ENCODE data around the gene CLDND1. TPM values are rescaled to one million over a fixed set of nuclear protein-coding genes. Genes with fewer than 3 reads are reported as not detected.

The CLDND1 gene
- total RNA-seq, 1 donor from 2014 or later, result 167 TPM

GRCh38 chr3:98519351-98519750 is 3.4 kb downstream of the CLDND1 start:
- DNase-seq (ENCODE audit: low read depth), result no peak
- no peak overlapping the region for H3K4me3 ChIP-seq (ENCODE audit: low read depth, low read length)
- no peak for TF ChIP-seq CTCF (conservative IDR thresholded peaks at IDR 0.05; ENCODE audit: low read depth, low read length)

- H3K4me3 ChIP-seq (ENCODE audit: low read depth, low read length), result no peak overlapping the region
- TF ChIP-seq CTCF (conservative IDR thresholded peaks at IDR 0.05; ENCODE audit: low read depth, low read length), result no peak
- no peak for DNase-seq (ENCODE audit: low read depth)
Measured at GRCh38 chr3:98518816-98519215, 3.9 kb downstream of the CLDND1 start.

- TF ChIP-seq CTCF (conservative IDR thresholded peaks at IDR 0.05; ENCODE audit: low read depth, low read length), result no peak
- H3K4me3 ChIP-seq (ENCODE audit: low read depth, low read length), result no peak overlapping the region
- no peak for DNase-seq (ENCODE audit: low read depth)
Measured at GRCh38 chr3:98514948-98515347, 7.8 kb downstream of the CLDND1 start.

GRCh38 chr3:98513736-98514135 is 9.0 kb downstream of the CLDND1 start:
- H3K4me3 ChIP-seq (ENCODE audit: low read depth, low read length), result no peak overlapping the region
- DNase-seq (ENCODE audit: low read depth), result no peak
- TF ChIP-seq CTCF (conservative IDR thresholded peaks at IDR 0.05; ENCODE audit: low read depth, low read length), result no peak

- no peak for TF ChIP-seq CTCF (conservative IDR thresholded peaks at IDR 0.05; ENCODE audit: low read depth, low read length)
- no peak overlapping the region for H3K4me3 ChIP-seq (ENCODE audit: low read depth, low read length)
- DNase-seq (ENCODE audit: low read depth), result peak; percentile 74
Measured at GRCh38 chr3:98513091-98513511, 9.6 kb downstream of the CLDND1 start.

- no peak for TF ChIP-seq CTCF (conservative IDR thresholded peaks at IDR 0.05; ENCODE audit: low read depth, low read length)
- no peak for DNase-seq (ENCODE audit: low read depth)
- no peak overlapping the region for H3K4me3 ChIP-seq (ENCODE audit: low read depth, low read length)
Measured at GRCh38 chr3:98512576-98512975, 10.1 kb downstream of the CLDND1 start.

- no peak for TF ChIP-seq CTCF (conservative IDR thresholded peaks at IDR 0.05; ENCODE audit: low read depth, low read length)
- H3K4me3 ChIP-seq (ENCODE audit: low read depth, low read length), result no peak overlapping the region
- no peak for DNase-seq (ENCODE audit: low read depth)
Measured at GRCh38 chr3:98508582-98508981, 14.1 kb downstream of the CLDND1 start.

Measured in epithelial cell of proximal tubule (primary cell).